Mesenchymal stem cell (in vitro differentiated cells and primary cell): Measurements from ENCODE around the gene LRRC34.

Experiments used
- DNase-seq: peaks from one replicate; pipeline ENCODE4 v3.0.0-alpha.2; 2013
- H2AFZ ChIP-seq: one replicate; pipeline ENCODE4 v1.6.1; 2013; ENCODE audit warnings: low read depth, mild to moderate bottlenecking, control low read depth, inconsistent platforms, low read length, moderate library complexity
- H2AK5ac ChIP-seq: 2 replicates; pipeline ENCODE4 v1.6.1; 2013; ENCODE audit warnings: low read length, moderate library complexity, mild to moderate bottlenecking, inconsistent platforms; ENCODE audit not compliant: severe bottlenecking
- H2BK120ac ChIP-seq: one replicate; pipeline ENCODE4 v1.6.1; 2013; ENCODE audit warnings: low read depth, mild to moderate bottlenecking, inconsistent platforms, low read length, moderate library complexity
- H2BK12ac ChIP-seq, 2 experiments: one replicate each; pipeline ENCODE4 v1.6.1; 2013; ENCODE audit warnings: inconsistent platforms in 2 of 2, low read length in 2 of 2, mild to moderate bottlenecking in 2 of 2, moderate library complexity in 2 of 2, control low read depth in 1 of 2
- H2BK15ac ChIP-seq: one replicate; pipeline ENCODE4 v1.6.1; 2013; ENCODE audit warnings: mild to moderate bottlenecking, low read depth, inconsistent platforms; ENCODE audit not compliant: poor library complexity, severe bottlenecking
- H2BK5ac ChIP-seq: 2 replicates; pipeline ENCODE4 v1.6.1; 2013; ENCODE audit warnings: low read depth, mild to moderate bottlenecking, low read length, control low read depth, inconsistent platforms; ENCODE audit not compliant: poor library complexity, severe bottlenecking
- H3K14ac ChIP-seq, 2 experiments: one replicate each; pipeline ENCODE4 v1.6.1; 2013; ENCODE audit warnings: inconsistent platforms in 2 of 2, low read length in 2 of 2, control low read depth in 1 of 2, mild to moderate bottlenecking in 1 of 2, moderate library complexity in 1 of 2
- H3K18ac ChIP-seq, 2 experiments: one replicate each; pipeline ENCODE4 v1.6.1; 2013; ENCODE audit warnings: inconsistent platforms in 2 of 2, low read length in 2 of 2, control low read depth in 1 of 2, low read depth in 1 of 2, mild to moderate bottlenecking in 1 of 2
- H3K23ac ChIP-seq, 2 experiments: one replicate each; pipeline ENCODE4 v1.6.1; 2013; ENCODE audit warnings: inconsistent platforms in 2 of 2, low read length in 2 of 2, mild to moderate bottlenecking in 2 of 2, moderate library complexity in 2 of 2, control low read depth in 1 of 2
- H3K27ac ChIP-seq: 2 replicates; pipeline ENCODE4 v1.5.1; 2013; ENCODE audit warnings: mild to moderate bottlenecking, moderate library complexity, low read length, control low read depth, inconsistent platforms; ENCODE audit not compliant: poor library complexity, severe bottlenecking
- H3K27me3 ChIP-seq, 2 experiments: 2 replicates each; pipeline versions ENCODE4 v1.6.1 to v1.7.0; 2013; ENCODE audit warnings: low read length in 2 of 2, mild to moderate bottlenecking in 2 of 2, moderate library complexity in 2 of 2, control low read depth in 1 of 2, inconsistent platforms in 1 of 2; ENCODE audit not compliant: control insufficient read depth in 1 of 2, insufficient read depth in 1 of 2
- H3K36me3 ChIP-seq, 2 experiments: 2 replicates each; pipeline versions ENCODE4 v1.6.1 to v1.7.0; 2013; ENCODE audit warnings: low read length in 2 of 2, control low read depth in 1 of 2, inconsistent platforms in 1 of 2, low read depth in 1 of 2, mild to moderate bottlenecking in 1 of 2; ENCODE audit not compliant: insufficient read depth in 2 of 2, control insufficient read depth in 1 of 2
- H3K4ac ChIP-seq, 2 experiments: one replicate each; pipeline ENCODE4 v1.6.1; 2013; ENCODE audit warnings: inconsistent platforms in 2 of 2, low read length in 2 of 2, mild to moderate bottlenecking in 2 of 2, moderate library complexity in 2 of 2, control low read depth in 1 of 2, low read depth in 1 of 2
- H3K4me1 ChIP-seq: 2 replicates; pipeline ENCODE4 v1.6.1; 2013; ENCODE audit warnings: low read depth, low read length, control low read depth; ENCODE audit not compliant: control insufficient read depth, insufficient read depth
- H3K4me2 ChIP-seq: 2 replicates; pipeline ENCODE4 v1.6.1; 2013; ENCODE audit warnings: low read length, mild to moderate bottlenecking, inconsistent platforms; ENCODE audit not compliant: poor library complexity, severe bottlenecking
- H3K4me3 ChIP-seq, 2 experiments: 2 replicates each; pipeline versions ENCODE4 v1.5.1 to v1.7.0; 2013; ENCODE audit warnings: low read length in 2 of 2, mild to moderate bottlenecking in 2 of 2, control low read depth in 1 of 2, low read depth in 1 of 2; ENCODE audit not compliant: insufficient read depth in 1 of 2
- H3K79me1 ChIP-seq: replicated peaks from 2 replicates; pipeline ENCODE4 v1.6.1; 2013; ENCODE audit warnings: mild to moderate bottlenecking, control low read depth, low read length, inconsistent platforms; ENCODE audit not compliant: poor library complexity, severe bottlenecking
- H3K9ac ChIP-seq: 2 replicates; pipeline ENCODE4 v1.7.0; 2013; ENCODE audit warnings: mild to moderate bottlenecking, low read length, moderate library complexity
- H3K9me3 ChIP-seq: 2 replicates; pipeline ENCODE4 v1.7.0; 2013; ENCODE audit warnings: mild to moderate bottlenecking, low read length; ENCODE audit not compliant: control insufficient read depth
- H4K8ac ChIP-seq: one replicate; pipeline ENCODE4 v1.6.1; 2013; ENCODE audit warnings: inconsistent platforms, mild to moderate bottlenecking, low read length, moderate library complexity
- H4K91ac ChIP-seq: one replicate; pipeline ENCODE4 v1.6.1; 2013; ENCODE audit warnings: mild to moderate bottlenecking, low read length, inconsistent platforms
- WGBS: methylation state at CpG from one replicate; pipeline ENCODE4 v1.1.7; 2013; ENCODE audit warnings: mixed read lengths; 5-methylcytosine and 5-hydroxymethylcytosine counted together

LRRC34 gene

DNA sequence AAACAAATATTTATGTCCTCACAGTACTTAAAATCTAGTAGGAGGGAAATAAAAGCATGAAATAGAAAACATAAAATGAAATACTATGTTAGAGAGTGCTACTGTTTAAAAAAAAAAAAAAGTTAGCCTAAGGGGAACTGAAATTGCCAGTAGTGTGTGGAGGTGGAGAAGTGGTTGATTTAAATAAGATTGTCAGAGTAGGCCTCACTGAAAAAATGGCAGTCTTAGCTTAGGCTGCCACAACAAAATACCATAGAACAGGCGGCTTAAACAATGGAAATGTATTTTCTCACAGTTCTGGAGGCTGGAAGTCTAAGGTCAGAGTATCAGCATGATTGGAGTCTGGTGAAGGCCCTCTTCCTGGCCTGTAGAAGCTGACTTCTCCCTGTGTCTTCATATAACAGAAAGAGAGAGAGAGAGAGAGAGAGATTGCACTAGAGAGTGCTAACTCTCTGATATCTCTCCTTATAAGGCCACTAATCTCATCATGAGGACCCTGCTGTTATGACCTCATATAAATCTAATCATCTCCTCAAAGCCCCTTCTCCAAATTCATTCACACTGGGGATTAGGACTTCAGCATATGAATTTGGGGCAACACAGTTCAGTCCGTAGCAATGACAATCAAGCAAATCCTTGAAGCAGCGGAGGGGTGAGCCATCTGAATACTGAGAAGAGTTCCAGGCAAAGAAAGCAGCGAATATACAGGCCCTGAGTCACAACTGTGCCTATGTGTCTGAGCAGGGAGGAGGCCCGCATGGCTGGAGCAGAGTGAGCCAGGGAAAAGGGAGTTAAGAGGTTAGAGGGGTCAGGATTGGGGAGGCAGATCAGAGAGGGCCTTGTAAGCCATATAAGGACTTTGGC lies 23.6 kb upstream of the LRRC34 start:
- Histone ChIP-seq H3K4ac (no peak overlapping the region), H2BK5ac (no peak overlapping the region), H3K27me3 (no peaks in the 10 kb centered on the region), H3K4me2 (no peak overlapping the region), H2BK15ac (no peak overlapping the region), H3K18ac (no peak overlapping the region), H2BK12ac (no peak overlapping the region), H3K23ac (no peak overlapping the region), H2AK5ac (no peak overlapping the region), H3K9me3 (no peaks in the 10 kb centered on the region), H2BK120ac (no peak overlapping the region), H3K4me3 (no peak overlapping the region), H3K79me1 (no peaks in the 10 kb centered on the region), H4K91ac (no peak overlapping the region), H3K27ac (no peak overlapping the region), H3K14ac (no peak overlapping the region), H3K4me1 (peaks cover 3% of the 10 kb centered on the region), H4K8ac (no peak overlapping the region), H2AFZ (no peak overlapping the region), H3K9ac (no peak overlapping the region), H3K36me3 (no peaks in the 10 kb centered on the region)
- 72% methylated on average over 4 of the region's 5 CpGs for WGBS
- DNase-seq, result no peak

DNA sequence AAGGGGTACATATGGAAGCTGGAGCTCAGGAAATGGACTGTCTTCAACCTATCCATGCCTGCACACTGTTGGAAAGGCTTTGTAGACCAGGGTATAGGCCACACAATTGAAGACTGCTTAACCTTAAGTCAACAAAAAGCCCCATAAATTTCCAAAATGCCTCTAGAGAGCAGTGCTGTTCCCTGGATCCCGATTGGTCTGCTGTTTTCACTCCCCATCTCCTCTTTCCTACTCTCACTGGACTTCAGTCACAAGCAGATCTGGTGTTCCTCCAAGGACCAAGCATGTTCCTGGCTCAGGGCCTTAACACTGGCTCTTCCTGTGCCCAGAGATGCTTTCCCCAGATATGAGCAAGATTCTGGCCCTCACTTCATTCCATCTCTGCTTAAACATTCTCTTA lies 22.8 kb upstream of the LRRC34 start:
- Histone ChIP-seq H3K4me2 (no peak overlapping the region), H3K9ac (no peak overlapping the region), H3K18ac (no peak overlapping the region), H3K27me3 (no peaks in the 10 kb centered on the region), H3K23ac (no peak overlapping the region), H2AK5ac (no peak overlapping the region), H2BK5ac (no peak overlapping the region), H3K79me1 (no peaks in the 10 kb centered on the region), H3K9me3 (no peaks in the 10 kb centered on the region), H3K4me1 (peaks cover 3% of the 10 kb centered on the region), H3K4ac (no peak overlapping the region), H2BK12ac (no peak overlapping the region), H4K8ac (no peak overlapping the region), H3K4me3 (no peak overlapping the region), H3K27ac (no peak overlapping the region), H2BK15ac (no peak overlapping the region), H2BK120ac (no peak overlapping the region), H4K91ac (no peak overlapping the region), H2AFZ (no peak overlapping the region), H3K36me3 (no peaks in the 10 kb centered on the region), H3K14ac (no peak overlapping the region)
- DNase-seq, result no peak
- WGBS, result 77% methylated on average over 1 of the region's 1 CpG

DNA sequence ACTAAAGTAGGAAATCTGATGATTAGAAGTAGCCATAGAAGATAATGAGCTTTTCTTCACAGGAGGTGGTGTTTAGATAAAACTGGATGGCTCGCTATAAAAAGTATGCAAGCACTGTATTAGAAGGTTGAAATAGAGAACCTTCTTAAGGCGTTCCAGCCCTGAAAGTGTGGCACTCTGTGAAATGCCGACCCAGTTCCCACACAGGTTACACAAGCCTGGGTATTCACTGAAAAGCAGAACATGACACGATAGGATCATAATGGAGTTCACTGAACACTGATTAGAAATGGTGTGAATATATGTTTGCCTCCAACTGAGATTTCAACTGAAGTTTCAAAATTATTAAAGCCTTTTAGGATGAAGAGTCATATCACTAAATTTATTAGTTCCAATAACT lies 15.0 kb upstream of the LRRC34 start:
- Histone ChIP-seq H3K27ac (no peak overlapping the region), H3K36me3 (no peaks in the 10 kb centered on the region), H4K8ac (no peak overlapping the region), H3K4me1 (no peaks in the 10 kb centered on the region), H3K79me1 (no peaks in the 10 kb centered on the region), H3K27me3 (no peaks in the 10 kb centered on the region), H3K23ac (no peak overlapping the region), H3K14ac (peak overlapping the region in 1 of 2 experiments; percentile 36), H3K4me2 (no peak overlapping the region), H3K4ac (no peak overlapping the region), H2BK15ac (no peak overlapping the region), H3K4me3 (no peak overlapping the region), H3K9me3 (no peaks in the 10 kb centered on the region), H2BK5ac (no peak overlapping the region), H3K9ac (no peak overlapping the region), H2AFZ (no peak overlapping the region), H2BK120ac (no peak overlapping the region), H2AK5ac (no peak overlapping the region), H3K18ac (no peak overlapping the region), H2BK12ac (no peak overlapping the region), H4K91ac (no peak overlapping the region)
- 80% methylated on average over 3 of the region's 4 CpGs for WGBS
- DNase-seq, result no peak

DNA sequence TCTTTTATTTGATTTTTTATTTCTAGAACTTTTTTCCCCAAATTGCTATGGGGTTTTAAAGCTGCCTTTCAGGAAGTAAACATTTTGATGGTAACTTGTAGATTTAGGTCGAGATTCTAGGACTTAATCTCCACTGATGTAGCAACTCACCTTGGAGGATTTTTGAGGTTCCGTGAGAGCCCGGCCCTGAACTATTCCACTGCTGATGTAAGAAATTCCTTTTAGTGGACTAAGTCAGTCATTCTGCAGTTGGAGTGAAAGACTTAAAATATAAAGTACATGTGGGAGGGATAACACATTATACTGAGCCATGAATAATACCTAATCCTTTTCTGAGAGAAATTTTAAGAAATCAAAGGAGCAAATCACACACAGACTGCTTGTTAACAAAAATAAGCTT lies 12.6 kb upstream of the LRRC34 start:
- Histone ChIP-seq H4K91ac (no peak overlapping the region), H2BK5ac (no peak overlapping the region), H2AFZ (no peak overlapping the region), H3K18ac (no peak overlapping the region), H3K4me3 (no peak overlapping the region), H3K9ac (no peak overlapping the region), H2BK120ac (no peak overlapping the region), H3K27me3 (no peaks in the 10 kb centered on the region), H2AK5ac (no peak overlapping the region), H3K9me3 (no peaks in the 10 kb centered on the region), H3K79me1 (no peaks in the 10 kb centered on the region), H2BK12ac (no peak overlapping the region), H3K4ac (no peak overlapping the region), H3K36me3 (no peaks in the 10 kb centered on the region), H2BK15ac (no peak overlapping the region), H3K4me1 (no peaks in the 10 kb centered on the region), H3K4me2 (no peak overlapping the region), H3K14ac (no peak overlapping the region), H3K27ac (no peak overlapping the region), H3K23ac (no peak overlapping the region), H4K8ac (no peak overlapping the region)
- DNase-seq, result no peak
- WGBS, result 92% methylated on average over 3 of the region's 3 CpGs
